HG02870 (cell line): Measurements from ENCODE around the gene JMJD8.
"Not testable (repeated sequence)": the region's sequence is repeated elsewhere in the genome, so short reads cannot be mapped to it uniquely, and the experiment has no call there.

Experiments
- ATAC-seq: cut with Tn5 transposase; IDR thresholded peaks from one replicate; pipeline ENCODE4 v1.9.1; 2021; ENCODE audit warnings: mild to moderate bottlenecking, moderate library complexity; ENCODE audit not compliant: unreplicated experiment

Gene JMJD8

DNA sequence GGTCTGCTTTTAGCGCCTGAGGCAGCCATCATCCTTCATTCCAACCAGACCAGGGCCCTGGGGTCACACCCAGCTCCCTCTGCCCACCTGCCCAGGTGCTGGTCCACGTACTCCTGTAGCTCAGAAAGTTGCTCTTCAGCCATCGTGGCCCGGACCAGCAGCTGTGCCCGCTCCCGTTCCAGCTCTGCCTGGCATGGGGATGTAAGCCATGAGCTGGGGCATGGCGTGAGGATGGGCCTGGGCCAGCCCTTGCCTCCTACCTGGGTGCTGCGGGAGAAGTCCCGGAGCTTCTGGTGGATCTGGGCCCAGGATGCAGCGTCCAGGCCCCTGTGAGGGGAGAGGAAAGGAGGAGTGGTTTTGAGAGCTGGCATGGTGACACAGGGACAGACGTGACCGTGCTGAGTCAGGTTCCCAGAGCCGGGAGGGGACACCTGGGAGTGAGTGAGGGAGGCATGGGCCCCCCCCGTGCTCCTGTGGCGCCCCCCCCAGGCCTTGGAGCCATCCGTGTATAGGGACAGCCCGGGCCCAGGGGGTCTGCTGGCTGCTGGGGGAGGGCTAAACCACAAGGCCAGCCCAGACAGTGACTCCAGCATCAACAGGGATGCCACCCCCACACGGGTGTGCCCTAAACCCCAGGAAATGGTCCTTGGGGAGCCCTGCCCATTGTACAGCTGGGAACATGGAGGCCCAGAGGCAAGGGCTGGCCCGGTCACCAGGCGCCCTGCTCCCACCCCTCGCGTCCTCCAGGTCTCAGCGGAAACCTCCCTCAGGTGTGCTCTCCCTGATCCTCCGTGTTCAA, 38.9 kb upstream of the JMJD8 start:
- ATAC-seq, result no peak

- ATAC-seq, result no peak
Measured at GRCh38 chr16:721765-722540, 37.8 kb upstream of the JMJD8 start.

GRCh38 chr16:720990-721764, 37.0 kb upstream of the JMJD8 start, which contains the start of gene ANTKMT:
TSS of gene ANTKMT (plus strand) at chr16:721146. CDS start at chr16:721275, 129 bp downstream.
- peak; percentile 57 for ATAC-seq

- no peak for ATAC-seq
Measured at GRCh38 chr16:720447-720989, 36.4 kb upstream of the JMJD8 start.

DNA sequence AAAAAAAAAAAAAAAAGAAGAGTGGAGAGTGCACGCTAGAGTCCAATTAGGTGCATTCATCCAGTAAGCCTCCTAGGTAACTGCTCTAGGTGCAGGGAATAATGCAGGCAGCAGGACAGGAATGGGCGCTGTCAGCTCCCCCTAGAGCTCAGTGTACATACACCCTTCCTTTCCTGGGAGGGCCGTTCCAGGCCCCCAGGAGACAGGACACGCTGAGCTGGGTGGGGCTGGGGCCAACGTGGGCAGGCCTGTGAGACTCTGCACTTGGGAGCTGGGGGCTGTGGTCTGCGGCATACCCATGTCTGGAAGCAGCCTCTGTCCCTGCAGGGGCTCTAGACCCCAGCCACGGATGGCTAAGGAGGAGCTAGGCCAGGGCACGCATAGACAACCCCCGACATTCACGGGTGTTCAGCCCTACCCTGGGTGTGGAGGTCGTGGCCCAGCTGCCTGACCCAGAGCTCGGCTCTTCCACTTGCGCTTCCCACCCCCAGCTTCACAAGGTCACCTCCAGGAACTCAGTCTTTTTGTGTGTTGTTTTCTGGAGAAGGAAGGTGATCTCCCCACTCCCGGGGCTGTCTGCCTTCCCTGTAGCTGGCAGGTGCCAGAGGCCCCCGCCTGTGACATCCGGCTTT, 35.8 kb upstream of the JMJD8 start:
- ATAC-seq, result no peak

DNA sequence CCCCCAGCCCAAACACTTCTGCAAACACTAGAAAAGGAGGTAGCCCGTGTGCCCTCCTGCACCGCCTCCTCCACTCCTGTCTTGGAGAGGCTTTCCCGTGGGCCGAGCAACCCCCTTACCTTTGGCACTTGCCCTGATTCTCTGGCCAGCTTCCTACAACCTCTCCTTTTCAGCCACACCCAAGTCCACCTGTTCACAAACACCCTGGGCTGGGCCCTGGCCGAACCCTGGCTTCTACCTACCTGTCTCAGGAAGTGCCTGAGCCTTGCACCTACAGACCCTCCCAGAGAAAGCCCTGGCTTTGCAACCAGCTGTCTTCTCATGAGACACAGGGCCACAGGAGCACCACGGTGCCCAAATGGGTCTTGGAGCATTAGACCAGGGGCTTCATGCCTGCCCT, 34.8 kb upstream of the JMJD8 start:
- no peak for ATAC-seq

DNA sequence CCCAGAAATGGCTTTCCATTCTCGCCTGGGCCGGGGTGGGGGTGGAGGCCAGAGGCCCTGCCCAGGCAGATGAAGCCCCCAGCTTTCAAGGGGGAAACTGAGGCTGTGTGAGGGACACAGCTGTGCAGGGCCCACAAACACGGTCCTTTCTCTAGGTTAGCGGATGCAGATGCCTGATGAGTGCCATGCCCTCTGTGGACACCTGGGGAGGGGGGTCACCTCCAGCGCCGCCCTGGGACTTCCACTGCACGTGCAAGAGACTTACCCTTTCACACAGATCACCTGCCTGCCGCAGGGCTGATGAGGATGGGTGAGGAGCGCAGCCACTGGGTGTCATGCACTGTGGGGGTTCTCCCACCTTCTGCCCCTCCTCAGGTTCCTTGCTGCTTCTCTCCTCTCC, 34.3 kb upstream of the JMJD8 start:
- ATAC-seq, result no peak

GRCh38 chr16:717450-718245, 33.5 kb upstream of the JMJD8 start:
- no peak for ATAC-seq

DNA sequence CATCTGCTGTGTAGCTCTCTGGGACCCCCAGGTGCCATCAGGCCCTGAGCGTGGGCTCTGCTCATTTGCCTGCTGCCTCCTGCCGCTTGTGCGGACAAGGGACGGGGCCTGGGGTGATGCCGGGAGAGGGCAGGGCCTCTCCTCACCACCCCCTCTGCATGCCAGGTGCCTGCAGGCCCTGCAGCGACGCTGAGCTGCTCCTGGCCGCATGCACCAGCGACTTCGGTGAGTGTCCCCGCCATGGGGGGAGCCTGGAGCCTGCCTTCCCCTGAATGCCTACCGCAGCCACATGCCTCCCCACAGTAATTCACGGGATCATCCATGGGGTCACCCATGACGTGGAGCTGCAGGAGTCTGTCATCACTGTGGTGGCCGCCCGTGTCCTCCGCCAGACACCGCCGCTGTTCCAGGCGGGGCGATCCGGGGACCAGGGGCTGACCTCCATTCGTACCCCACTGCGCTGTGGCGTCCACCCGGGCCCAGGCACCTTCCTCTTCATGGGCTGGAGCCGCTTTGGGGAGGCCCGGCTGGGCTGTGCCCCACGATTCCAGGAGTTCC, 32.7 kb upstream of the JMJD8 start:
- no peak for ATAC-seq

DNA sequence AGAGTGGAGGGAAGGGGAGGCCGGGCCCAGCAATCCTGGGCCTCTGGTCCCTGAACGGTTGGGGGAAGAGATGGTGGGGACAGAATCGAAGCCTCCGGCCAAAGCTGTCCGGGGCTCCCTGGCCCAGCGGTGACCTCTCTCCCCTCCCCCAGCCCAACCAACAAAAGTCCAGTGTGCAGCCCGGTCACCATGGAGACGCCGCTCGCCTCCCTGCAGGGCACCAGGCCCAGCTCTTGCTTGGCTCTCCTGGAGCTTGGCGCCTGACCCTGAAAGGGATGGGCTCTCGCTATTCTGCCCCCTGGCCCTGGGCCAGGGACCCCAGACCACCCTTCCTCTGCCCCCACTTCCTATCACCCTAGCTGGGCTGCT, 32.0 kb upstream of the JMJD8 start:
- ATAC-seq, result no peak

DNA sequence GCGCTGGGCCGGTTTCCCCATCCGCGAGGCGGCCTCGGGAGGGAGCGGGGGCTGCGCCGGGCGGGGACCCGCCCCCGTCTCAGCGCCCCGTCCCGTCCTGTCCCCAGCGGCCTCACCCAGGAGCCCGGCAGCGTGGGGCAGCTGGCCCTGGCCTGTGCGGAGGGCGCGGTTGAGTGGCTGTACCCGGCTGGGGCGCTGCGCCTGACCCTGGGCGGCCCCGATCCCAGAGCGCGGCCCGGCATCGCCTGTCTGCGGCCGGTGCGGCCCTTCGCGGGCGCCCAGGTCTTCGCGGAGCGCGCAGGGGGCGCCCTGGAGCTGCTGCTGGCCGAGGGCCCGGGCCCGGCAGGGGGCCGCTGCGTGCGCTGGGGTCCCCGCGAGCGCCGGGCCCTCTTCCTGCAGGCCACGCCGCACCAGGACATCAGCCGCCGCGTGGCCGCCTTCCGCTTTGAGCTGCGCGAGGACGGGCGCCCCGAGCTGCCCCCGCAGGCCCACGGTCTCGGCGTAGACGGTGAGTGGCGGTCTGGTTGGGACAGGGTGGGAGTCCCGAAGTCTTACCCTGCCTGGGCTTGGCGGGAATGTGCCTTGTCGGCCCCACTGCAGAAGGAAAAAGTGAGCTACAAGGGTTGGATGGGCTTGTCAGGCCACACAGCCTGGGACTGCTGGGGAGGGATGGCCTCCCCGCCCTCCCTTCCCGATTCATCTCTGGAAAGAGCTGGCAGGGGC, 31.5 kb upstream of the JMJD8 start:
- no peak for ATAC-seq

GRCh38 chr16:714558-715476, 30.7 kb upstream of the JMJD8 start, which contains the start of gene METRN:
TSS of gene METRN (plus strand) at chr16:715118. CDS start at chr16:715290, 172 bp downstream.
- peak; percentile 65 for ATAC-seq

- ATAC-seq, result no peak
Measured at GRCh38 chr16:714079-714478, 29.9 kb upstream of the JMJD8 start.

GRCh38 chr16:712740-713250, 28.7 kb upstream of the JMJD8 start:
- ATAC-seq, result not testable (repeated sequence)

DNA sequence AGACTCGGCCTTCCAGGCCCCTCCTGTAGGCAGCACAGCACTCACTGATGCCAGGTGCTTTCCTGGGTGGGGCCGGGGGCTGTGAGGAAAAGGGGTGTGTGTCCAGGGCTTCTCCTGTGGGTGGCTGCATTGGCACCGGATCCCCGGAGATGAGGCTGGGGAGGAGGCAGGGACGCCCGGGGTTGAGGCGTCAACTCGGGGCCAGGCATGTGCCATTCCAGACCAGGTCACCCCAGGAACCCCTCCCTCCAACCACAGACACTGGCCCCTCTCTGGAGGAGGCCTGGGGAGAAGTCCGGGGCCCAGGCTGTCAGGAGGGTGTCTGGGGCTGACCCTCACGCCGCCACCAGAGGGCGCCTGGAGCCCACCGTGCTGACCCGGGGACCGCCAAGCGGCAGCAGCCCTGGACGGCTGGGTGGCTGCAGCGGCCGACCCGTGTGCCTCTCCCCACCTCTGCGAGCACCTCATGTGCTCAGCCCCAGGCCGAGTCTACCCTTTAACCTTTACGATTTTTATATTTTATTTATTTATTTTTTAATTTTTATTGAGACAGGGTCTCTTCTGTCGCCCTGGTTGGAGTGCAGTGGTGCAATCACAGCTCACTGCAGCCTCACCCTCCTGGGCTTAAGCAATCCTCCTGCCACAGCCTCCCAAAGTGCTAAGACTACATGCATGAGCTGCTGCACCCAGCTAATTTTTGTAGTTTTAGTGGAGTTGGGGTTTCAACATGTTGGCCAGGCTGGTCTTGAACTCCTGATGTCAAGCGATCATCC, 27.6 kb upstream of the JMJD8 start:
- ATAC-seq, result no peak

GRCh38 chr16:711084-711483, 26.9 kb upstream of the JMJD8 start:
- ATAC-seq, result no peak
